Pancreas (tissue), 10 donors: ENCODE results near the gene USP17L10. TPM values are rescaled to one million over a fixed set of nuclear protein-coding genes. Genes with fewer than 3 reads are reported as not detected.
"Not testable (repeated sequence)": the region's sequence is repeated elsewhere in the genome, so short reads cannot be mapped to it uniquely, and the experiment has no call there.

ENCODE experiments used
- ATAC-seq, 4 donors: fragments of 200-7000 bp; cut with Tn5 transposase; one replicate each; pipeline versions ENCODE4 v1.8.0 to v1.9.1; 2020; ENCODE audit warnings: mild to moderate bottlenecking in 4 of 4, moderate library complexity in 4 of 4
- DNase-seq, 6 donors: peaks; one replicate each; pipeline ENCODE4 v3.0.0-alpha.2; 2020
- FAIRE-seq: peaks from 2 replicates; lab custom pipeline; 2012; peaks lifted over from hg19 to GRCh38; lab: Jason Lieb, UNC
- H3K27ac ChIP-seq, 4 donors: fragments of 200-600 bp; sonication (generic); 1 replicate in 3 of 4; 2 replicates in 1 of 4; pipeline versions ENCODE4 v1.5.0 to v1.8.0; 2020
- H3K27me3 ChIP-seq, 4 donors: fragments of 200-600 bp; one replicate each; pipeline ENCODE4 v1.8.0; 2021
- H3K36me3 ChIP-seq, 3 donors: fragments of 200-600 bp; sonication (generic) in 1 of 3; one replicate each; pipeline versions ENCODE4 v1.5.0 to v1.8.0; 2020 to 2021
- H3K4me1 ChIP-seq, 3 donors: fragments of 200-600 bp; one replicate each; pipeline ENCODE4 v1.8.0; 2021
- H3K4me3 ChIP-seq, 4 donors: fragments of 200-600 bp; sonication (generic) in 2 of 4; one replicate each; pipeline versions ENCODE4 v1.5.0 to v1.8.0; 2020 to 2021
- H3K9me3 ChIP-seq, 4 donors: fragments of 200-600 bp; one replicate each; pipeline ENCODE4 v1.8.0; 2021
- WGBS, 2 donors: extraction: QIAGEN DNeasy Blood & Tissue Kit; methylation state at CpG; one replicate each; pipeline ENCODE4 v1.1.7; 2013; 5-methylcytosine and 5-hydroxymethylcytosine counted together
- intact Hi-C, 3 donors: fragments of 100-400 bp; cut with DNase I; formaldehyde crosslinking; loops; one replicate each; pipeline versions ENCODE4 v1.11.1 to v1.14.2; 2022
- polyA plus RNA-seq, 2 donors: library from polyadenylated mRNA; stranded (reverse); fragments of 200-250 nt; gene quantifications; one replicate each; pipeline ENCODE4 v1.2.3, GENCODE V29; 2013
- total RNA-seq, 6 donors: library from RNA; stranded (reverse); fragmentation: NEBNext Ultra II Directional in 4 of 6; extraction: Animal tissue kit (Norgen Biotek cat#: 25700) in 4 of 6; gene quantifications; one replicate each; pipeline versions ENCODE4 v1.2.1 to v1.2.4, GENCODE V29; 2021 to 2023
- donor health status: healthy with polysubstance abuse.
- donor health status: DM: no; HTN: no; CAD: no; lungs with moderate emphysema.
- donor health status: DM: no; HTN: no; CAD: no.
- donor health status: control.
- donor health status: control.
- donor health status: Bipolar disorder and iron deficiency.
- donor health status: DM: yes; HTN: yes; CAD: no.
- donor health status: DM: no; HTN: no; CAD: no.
- donor health status: DM: no; HTN: no; CAD: no.
- donor health status: DM: yes; HTN: yes; CAD: no.

The USP17L10 gene
- total RNA-seq (not detected), polyA plus RNA-seq (not detected)

GRCh38 chr4:9210357-9210756 lies at the start of gene USP17L10:
Gene USP17L10 (plus strand): TSS chr4:9210657. CDS start chr4:9210657, 0 bp downstream.
- H3K9me3 ChIP-seq, DNase-seq, ATAC-seq, FAIRE-seq, H3K27me3 ChIP-seq, H3K4me1 ChIP-seq, intact Hi-C loops, H3K27ac ChIP-seq, H3K36me3 ChIP-seq, H3K4me3 ChIP-seq: not testable (repeated sequence)
- 74% methylated on average over 11 of the region's 13 CpGs; no CpG with 5 or more reads in 1 of the 2 donors for WGBS, 2 donors

- DNase-seq, H3K4me3 ChIP-seq, H3K27me3 ChIP-seq, H3K36me3 ChIP-seq, H3K4me1 ChIP-seq, intact Hi-C loops, H3K27ac ChIP-seq, FAIRE-seq, ATAC-seq, H3K9me3 ChIP-seq: not testable (repeated sequence)
- WGBS, 2 donors: 18% methylated on average over 8 of the region's 8 CpGs; no CpG with 5 or more reads in 1 of the 2 donors
Measured at GRCh38 chr4:9165990-9166389, 44.5 kb upstream of the USP17L10 start.

GRCh38 chr4:9169791-9170459 lies 40.5 kb upstream of the USP17L10 start, which contains the start of gene FAM90A26:
Gene FAM90A26 (plus strand): TSS chr4:9170409. CDS start chr4:9173173, 2,764 bp downstream.
- H3K4me3 ChIP-seq, intact Hi-C loops, DNase-seq, ATAC-seq, H3K27ac ChIP-seq, H3K4me1 ChIP-seq, H3K36me3 ChIP-seq, H3K9me3 ChIP-seq, FAIRE-seq, H3K27me3 ChIP-seq: not testable (repeated sequence)
- 71% methylated on average over 10 of the region's 11 CpGs; no CpG with 5 or more reads in 1 of the 2 donors for WGBS, 2 donors

- FAIRE-seq, H3K27me3 ChIP-seq, H3K4me3 ChIP-seq, intact Hi-C loops, H3K4me1 ChIP-seq, H3K27ac ChIP-seq, H3K9me3 ChIP-seq, ATAC-seq, H3K36me3 ChIP-seq: not testable (repeated sequence)
- peak in 2 of 6 donors; percentile 1 to 5 for DNase-seq
- 62 to 63% methylated on average over 8 to 11 of the region's 14 CpGs for WGBS, 2 donors
Measured at GRCh38 chr4:9214701-9215100, 4.2 kb downstream of the USP17L10 start.

GRCh38 chr4:9215105-9215504 lies 4.6 kb downstream of the USP17L10 start, which contains the start of gene USP17L11:
Gene USP17L11 (plus strand): TSS chr4:9215405. CDS start chr4:9215405, 0 bp downstream.
- ATAC-seq, DNase-seq, H3K4me3 ChIP-seq, H3K4me1 ChIP-seq, H3K36me3 ChIP-seq, FAIRE-seq, H3K27ac ChIP-seq, H3K27me3 ChIP-seq, intact Hi-C loops, H3K9me3 ChIP-seq: not testable (repeated sequence)
- WGBS, 2 donors: 80% methylated on average over 10 of the region's 14 CpGs; no CpG with 5 or more reads in 1 of the 2 donors

- no CpG with 5 or more reads among the region's 13 CpGs for WGBS, 2 donors
- H3K27ac ChIP-seq, H3K4me1 ChIP-seq, H3K27me3 ChIP-seq, H3K4me3 ChIP-seq, DNase-seq, intact Hi-C loops, H3K9me3 ChIP-seq, FAIRE-seq, ATAC-seq, H3K36me3 ChIP-seq: not testable (repeated sequence)
Measured at GRCh38 chr4:9219852-9220251, 9.4 kb downstream of the USP17L10 start, which contains the start of gene USP17L12. Gene USP17L12 (plus strand): TSS chr4:9220152. CDS start chr4:9220152, 0 bp downstream.

GRCh38 chr4:9224596-9224995 lies 14.1 kb downstream of the USP17L10 start, which contains the start of gene USP17L13:
Gene USP17L13 (plus strand): TSS chr4:9224896. CDS start chr4:9224896, 0 bp downstream.
- H3K4me3 ChIP-seq, H3K4me1 ChIP-seq, H3K27ac ChIP-seq, H3K27me3 ChIP-seq, FAIRE-seq, H3K9me3 ChIP-seq, ATAC-seq, intact Hi-C loops, DNase-seq, H3K36me3 ChIP-seq: not testable (repeated sequence)
- WGBS, 2 donors: no CpG with 5 or more reads among the region's 14 CpGs

GRCh38 chr4:9230249-9230648 lies 19.8 kb downstream of the USP17L10 start:
- peak in 2 of 6 donors; percentile 18 to 29 for DNase-seq
- H3K4me3 ChIP-seq, H3K9me3 ChIP-seq, ATAC-seq, FAIRE-seq, intact Hi-C loops, H3K4me1 ChIP-seq, H3K27me3 ChIP-seq, H3K27ac ChIP-seq, H3K36me3 ChIP-seq: not testable (repeated sequence)
- 66 to 78% methylated on average over 5 to 6 of the region's 8 CpGs for WGBS, 2 donors

GRCh38 chr4:9234085-9234484 lies 23.6 kb downstream of the USP17L10 start, which contains the start of gene USP17L15:
Gene USP17L15 (plus strand): TSS chr4:9234385. CDS start chr4:9234385, 0 bp downstream.
- ATAC-seq, intact Hi-C loops, H3K4me3 ChIP-seq, H3K4me1 ChIP-seq, H3K36me3 ChIP-seq, FAIRE-seq, H3K9me3 ChIP-seq, H3K27me3 ChIP-seq, H3K27ac ChIP-seq, DNase-seq: not testable (repeated sequence)
- no CpG with 5 or more reads among the region's 15 CpGs for WGBS, 2 donors

- intact Hi-C loops, H3K27ac ChIP-seq, ATAC-seq, H3K4me3 ChIP-seq, FAIRE-seq, H3K27me3 ChIP-seq, H3K4me1 ChIP-seq, H3K36me3 ChIP-seq, H3K9me3 ChIP-seq: not testable (repeated sequence)
- 68 to 72% methylated on average over 9 to 11 of the region's 12 CpGs for WGBS, 2 donors
- DNase-seq: peak in 5 of 6 donors; percentile 1 to 21 (median 5)
Measured at GRCh38 chr4:9238461-9238860, 28.0 kb downstream of the USP17L10 start.

GRCh38 chr4:9243579-9243978 lies 33.1 kb downstream of the USP17L10 start, which contains the start of gene USP17L17:
Gene USP17L17 (plus strand): TSS chr4:9243879. CDS start chr4:9243879, 0 bp downstream.
- H3K36me3 ChIP-seq, H3K27me3 ChIP-seq, DNase-seq, H3K27ac ChIP-seq, ATAC-seq, H3K4me3 ChIP-seq, H3K4me1 ChIP-seq, FAIRE-seq, intact Hi-C loops, H3K9me3 ChIP-seq: not testable (repeated sequence)
- 82 to 93% methylated on average over 5 of the region's 14 CpGs for WGBS, 2 donors
